Karpas-422 (cell line): ENCODE results near the gene HSPB1. TPM values are rescaled to one million over a fixed set of nuclear protein-coding genes. Genes with fewer than 3 reads are reported as not detected.
"Not testable (repeated sequence)": the region's sequence is repeated elsewhere in the genome, so short reads cannot be mapped to it uniquely, and the experiment has no call there.

Experiments
- DNase-seq: peaks from one replicate; pipeline ENCODE4 v3.0.0-alpha.2; 2015
- H2AFZ ChIP-seq: fragments of 200-600 bp; sonication (generic); 2 replicates; pipeline ENCODE4 v1.6.1; 2014; ENCODE audit warnings: antibody characterized with exemption, low read length, mixed read lengths
- H3K27ac ChIP-seq: fragments of 200-600 bp; sonication (generic); 2 replicates; pipeline ENCODE4 v1.5.1; 2014; ENCODE audit warnings: mild to moderate bottlenecking, low read length, moderate library complexity
- H3K27me3 ChIP-seq: fragments of 200-600 bp; sonication (generic); 2 replicates; pipeline ENCODE4 v1.6.1; 2014; ENCODE audit warnings: low read length, mixed read lengths
- H3K36me3 ChIP-seq: fragments of 200-600 bp; sonication (generic); 2 replicates; pipeline ENCODE4 v1.6.1; 2014; ENCODE audit warnings: low read length, mixed read lengths; ENCODE audit not compliant: insufficient read depth
- H3K4me1 ChIP-seq: fragments of 200-600 bp; sonication (generic); 2 replicates; pipeline ENCODE4 v1.6.1; 2014; ENCODE audit warnings: mild to moderate bottlenecking, low read length, mixed read lengths
- H3K4me2 ChIP-seq: fragments of 200-600 bp; sonication (generic); 2 replicates; pipeline ENCODE4 v1.6.1; 2014; ENCODE audit warnings: low read length, low read depth, mild to moderate bottlenecking; ENCODE audit not compliant: poor library complexity, severe bottlenecking
- H3K4me3 ChIP-seq: fragments of 200-600 bp; sonication (generic); 2 replicates; pipeline ENCODE4 v1.5.1; 2014; ENCODE audit warnings: mild to moderate bottlenecking, antibody characterized with exemption, low read length, mixed read lengths
- H3K79me2 ChIP-seq: fragments of 200-600 bp; sonication (generic); 2 replicates; pipeline ENCODE4 v1.6.1; 2014; ENCODE audit warnings: mild to moderate bottlenecking, low read length, mixed read lengths
- H3K9ac ChIP-seq: fragments of 200-600 bp; sonication (generic); 2 replicates; pipeline ENCODE4 v1.6.0; 2014; ENCODE audit warnings: low read length
- H3K9me2 ChIP-seq: fragments of 200-600 bp; sonication (generic), shearing (Covaris generic); replicated peaks from 2 replicates; pipeline ENCODE4 v1.6.0; 2014; ENCODE audit warnings: mild to moderate bottlenecking, low read length, moderate library complexity; ENCODE audit not compliant: insufficient read depth
- H3K9me3 ChIP-seq: fragments of 300-700, 200-600 bp; sonication (generic); 2 replicates; pipeline ENCODE4 v1.6.1; 2014; ENCODE audit warnings: low read length, mixed read lengths
- H4K20me1 ChIP-seq: fragments of 200-600 bp; sonication (generic); 2 replicates; pipeline ENCODE4 v1.6.1; 2014; ENCODE audit warnings: mild to moderate bottlenecking, antibody characterized with exemption, low read length, low read depth; ENCODE audit not compliant: insufficient read depth
- total RNA-seq: library from RNA; depleted of rRNA; stranded (reverse); fragments of >200 nt; shearing (Covaris generic); gene quantifications from 2 replicates; pipeline ENCODE4 v1.2.3, GENCODE V29; 2014; ENCODE audit warnings: low replicate concordance

HSPB1 gene
- total RNA-seq, 1 experiment from 2014 or later: 17.7 TPM

DNA sequence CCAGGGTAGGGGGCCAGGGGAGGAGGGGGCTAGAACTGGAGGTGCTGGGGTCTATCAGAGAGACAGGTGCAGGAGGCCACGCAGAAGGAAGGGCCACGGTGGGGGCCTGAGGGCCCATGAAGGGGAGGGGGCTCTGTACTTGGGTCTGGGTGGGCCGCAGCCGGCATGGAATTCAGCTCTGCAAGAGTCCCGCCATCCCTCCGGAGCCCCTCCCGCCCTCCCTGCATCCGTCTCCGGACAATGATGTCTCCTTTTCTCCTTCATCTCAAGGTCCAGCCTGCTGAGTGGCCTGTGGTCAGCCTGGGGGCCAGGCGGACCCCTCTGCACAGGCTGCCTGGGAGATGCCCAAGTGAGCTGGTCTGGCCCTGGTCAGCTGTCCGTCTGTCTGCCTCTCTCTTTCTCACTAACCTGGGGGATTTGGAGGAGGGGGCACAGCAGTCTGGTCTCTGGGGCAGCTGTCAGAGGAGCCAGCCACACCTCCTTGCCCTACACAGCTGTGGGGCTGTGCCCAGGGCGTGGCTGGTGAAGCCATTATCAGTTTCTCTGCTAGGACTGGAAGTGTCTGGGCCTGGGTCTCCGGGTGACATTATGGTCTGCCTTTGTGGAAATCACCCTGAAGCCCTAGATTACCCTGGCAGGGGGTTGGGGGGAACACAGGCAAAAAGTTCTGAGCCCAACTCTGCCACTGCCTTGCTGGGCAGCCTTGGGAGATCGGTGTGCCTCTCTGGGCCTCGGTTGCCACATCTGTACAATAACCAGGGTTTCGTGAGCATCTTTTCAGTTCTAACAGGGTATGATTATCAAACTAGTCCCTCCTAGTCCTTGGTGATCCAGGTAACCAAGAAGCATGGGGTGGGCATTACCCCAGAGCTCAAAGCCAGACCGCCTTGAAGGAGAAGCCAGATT lies 19.0 kb upstream of the HSPB1 start:
- Histone ChIP-seq H3K4me2 (no peak overlapping the region), H3K9me2 (no peaks in the 10 kb centered on the region), H3K4me1 (no peaks in the 10 kb centered on the region), H3K36me3 (no peaks in the 10 kb centered on the region), H3K79me2 (no peaks in the 10 kb centered on the region), H3K9me3 (no peaks in the 10 kb centered on the region), H2AFZ (no peak overlapping the region), H3K9ac (no peak overlapping the region), H3K27me3 (no peaks in the 10 kb centered on the region), H3K4me3 (no peak overlapping the region), H4K20me1 (no peaks in the 10 kb centered on the region), H3K27ac (no peak overlapping the region)
- no peak for DNase-seq

DNA sequence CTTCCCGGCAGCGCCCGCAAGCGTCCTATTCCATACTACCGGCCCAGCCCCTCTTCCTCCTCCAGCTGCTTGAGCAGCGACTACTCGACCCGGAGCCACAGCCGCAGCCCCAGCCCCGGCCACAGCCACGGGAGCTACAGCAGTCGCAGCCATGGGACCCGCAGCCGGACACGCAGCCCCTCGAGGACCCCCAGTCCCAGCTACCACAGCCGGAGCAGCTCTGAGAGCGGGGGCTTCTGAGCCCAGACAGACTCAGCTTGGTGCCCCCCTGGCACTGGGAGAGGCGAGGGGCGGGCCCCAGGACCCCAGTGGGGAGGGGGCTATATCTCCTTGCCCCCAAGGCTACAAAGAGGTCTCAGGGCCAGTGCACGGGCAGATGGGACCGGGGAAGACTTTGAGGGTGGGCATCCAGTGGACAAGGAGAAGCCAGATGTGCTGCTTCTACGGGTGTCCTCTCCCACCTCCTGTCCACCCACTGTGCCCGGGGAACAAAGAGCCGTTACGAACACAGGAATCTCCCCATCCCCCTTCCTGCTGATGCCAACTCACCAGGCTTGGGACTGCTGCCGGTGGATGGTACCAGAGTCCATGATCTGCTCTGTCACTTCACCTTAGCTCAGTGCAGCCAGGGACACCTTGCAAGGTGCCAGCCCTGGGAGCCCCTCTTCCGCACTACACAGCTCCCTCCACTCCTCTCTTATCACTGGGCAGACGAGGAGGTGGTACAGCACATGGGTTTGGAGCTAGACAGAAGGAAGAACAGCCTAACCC lies 16.7 kb upstream of the HSPB1 start:
- Histone ChIP-seq H3K27me3 (no peaks in the 10 kb centered on the region), H3K4me2 (no peak overlapping the region), H3K4me3 (no peak overlapping the region), H3K9me2 (no peaks in the 10 kb centered on the region), H3K27ac (no peak overlapping the region), H4K20me1 (no peaks in the 10 kb centered on the region), H3K4me1 (no peaks in the 10 kb centered on the region), H3K9ac (no peak overlapping the region), H3K9me3 (no peaks in the 10 kb centered on the region), H3K79me2 (no peaks in the 10 kb centered on the region), H3K36me3 (no peaks in the 10 kb centered on the region), H2AFZ (no peak overlapping the region)
- no peak for DNase-seq

DNA sequence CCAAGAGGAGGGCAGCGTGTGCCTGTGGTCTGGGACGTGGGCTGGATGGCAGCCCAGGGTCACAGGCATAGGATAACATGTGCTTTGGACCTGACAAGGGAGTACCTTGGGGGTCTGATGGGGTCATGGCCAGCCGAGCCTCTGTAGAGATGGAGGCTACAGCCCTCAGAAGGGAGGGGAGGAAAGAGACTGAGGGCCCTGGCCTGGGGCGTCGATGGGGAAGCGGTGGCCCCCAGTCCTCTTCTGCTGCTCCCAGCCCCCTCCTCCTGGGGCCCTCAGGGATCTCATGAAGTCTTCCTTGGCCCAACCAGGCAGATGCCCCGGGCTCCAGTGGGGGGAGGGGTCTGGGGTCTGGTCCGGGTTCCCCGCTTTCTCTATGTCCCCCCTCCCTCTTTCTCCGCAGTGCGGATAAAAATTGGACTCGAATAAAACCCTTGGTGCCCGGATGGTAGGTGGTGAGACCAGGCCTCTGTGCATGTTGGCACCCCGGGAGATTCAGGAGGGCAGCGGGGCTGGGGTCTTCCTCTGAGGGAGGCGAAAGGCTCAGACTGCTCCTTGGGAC lies 15.6 kb upstream of the HSPB1 start:
- no peaks in the 10 kb centered on the region for H3K4me1 ChIP-seq

DNA sequence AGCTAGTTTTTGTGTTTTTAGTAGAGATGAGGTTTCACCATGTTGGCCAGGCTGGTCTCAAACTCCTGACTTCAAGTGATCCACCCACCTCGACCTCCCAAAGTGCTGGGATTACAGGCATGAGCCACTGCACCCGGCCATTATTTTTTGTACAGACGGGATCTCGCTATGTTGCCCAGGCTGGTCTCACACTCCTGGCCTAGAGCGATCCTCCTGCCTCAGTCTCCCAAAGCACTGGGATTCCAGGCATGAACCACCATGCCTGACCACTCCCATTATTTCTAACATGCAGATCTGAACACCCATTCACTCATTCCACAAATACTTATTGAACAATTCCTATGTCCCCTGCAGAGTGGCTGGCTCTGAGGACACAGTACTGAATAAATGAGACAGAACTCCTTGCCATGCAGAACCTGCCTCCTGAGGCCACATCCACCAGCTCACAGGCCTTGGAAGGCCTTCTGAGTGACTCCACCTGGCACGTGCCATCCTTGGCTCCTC lies 11.6 kb upstream of the HSPB1 start:
- not testable (repeated sequence) for H3K36me3 ChIP-seq, H3K9me2 ChIP-seq, H3K27me3 ChIP-seq, H3K9ac ChIP-seq, H3K79me2 ChIP-seq, H2AFZ ChIP-seq, H3K9me3 ChIP-seq, H3K27ac ChIP-seq, H3K4me1 ChIP-seq, H3K4me2 ChIP-seq, DNase-seq, H4K20me1 ChIP-seq, H3K4me3 ChIP-seq

More for the DNA sequence above, 15.6 kb upstream of the HSPB1 start:
- H3K9ac ChIP-seq: no peak overlapping the region
- DNase-seq: no peak
- H3K79me2 ChIP-seq: no peaks in the 10 kb centered on the region
- no peaks in the 10 kb centered on the region for H3K36me3 ChIP-seq
- no peak overlapping the region for H2AFZ ChIP-seq
- H3K4me2 ChIP-seq: no peak overlapping the region
- H3K4me3 ChIP-seq: no peak overlapping the region
- H3K27me3 ChIP-seq: no peaks in the 10 kb centered on the region
- H3K9me2 ChIP-seq: no peaks in the 10 kb centered on the region
- no peaks in the 10 kb centered on the region for H3K9me3 ChIP-seq
- no peaks in the 10 kb centered on the region for H4K20me1 ChIP-seq
- no peak overlapping the region for H3K27ac ChIP-seq

DNA sequence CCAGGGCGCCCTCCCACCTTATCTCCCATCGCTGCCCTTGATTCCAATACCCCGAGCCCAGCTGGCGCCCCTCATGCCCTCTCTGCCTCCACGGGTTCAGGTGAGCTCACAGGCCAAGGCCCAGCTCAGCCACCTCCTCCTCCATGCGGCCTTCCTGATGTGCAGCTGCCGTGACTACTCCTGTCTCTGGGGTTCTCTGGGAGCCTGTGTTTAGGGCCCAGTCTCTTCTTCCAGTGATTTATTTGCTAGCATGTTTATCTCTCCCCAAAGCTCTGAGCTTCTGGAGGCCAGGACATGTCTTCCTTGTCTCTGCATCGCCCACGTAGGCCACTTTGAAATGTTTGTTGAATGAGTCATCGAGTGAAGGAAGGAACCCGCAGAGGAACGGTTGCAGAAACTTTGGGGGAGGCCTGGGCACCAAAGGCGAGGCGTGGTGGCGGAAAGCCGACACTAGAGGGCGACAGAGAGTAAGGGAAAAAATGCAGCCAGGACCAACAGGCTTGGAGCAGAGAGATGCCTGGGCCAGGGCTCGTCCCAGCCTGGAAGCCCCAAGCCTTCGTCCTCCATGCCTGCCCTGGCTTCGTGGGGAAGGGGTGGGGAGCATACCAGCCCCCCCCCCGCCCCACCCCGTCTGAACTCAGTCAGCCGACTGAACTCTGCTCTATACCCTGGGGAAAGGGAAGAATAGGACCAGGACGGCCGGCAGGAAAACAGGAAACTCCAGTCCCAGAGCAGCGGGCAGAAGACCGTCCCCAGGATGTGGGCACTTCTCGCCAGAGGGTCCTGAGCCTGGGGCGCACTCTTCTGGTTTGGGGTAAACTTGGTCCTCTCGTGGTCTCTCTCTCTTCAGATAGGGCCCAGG lies 10.9 kb upstream of the HSPB1 start:
- Histone ChIP-seq H3K4me1 (peaks cover 7% of the 10 kb centered on the region), H3K36me3 (no peaks in the 10 kb centered on the region), H3K79me2 (no peaks in the 10 kb centered on the region), H3K9me2 (no peaks in the 10 kb centered on the region), H3K4me3 (no peak overlapping the region), H3K27me3 (no peaks in the 10 kb centered on the region), H2AFZ (no peak overlapping the region), H4K20me1 (no peaks in the 10 kb centered on the region), H3K9ac (no peak overlapping the region), H3K4me2 (no peak overlapping the region), H3K27ac (no peak overlapping the region), H3K9me3 (no peaks in the 10 kb centered on the region)
- peak; percentile 89 for DNase-seq

DNA sequence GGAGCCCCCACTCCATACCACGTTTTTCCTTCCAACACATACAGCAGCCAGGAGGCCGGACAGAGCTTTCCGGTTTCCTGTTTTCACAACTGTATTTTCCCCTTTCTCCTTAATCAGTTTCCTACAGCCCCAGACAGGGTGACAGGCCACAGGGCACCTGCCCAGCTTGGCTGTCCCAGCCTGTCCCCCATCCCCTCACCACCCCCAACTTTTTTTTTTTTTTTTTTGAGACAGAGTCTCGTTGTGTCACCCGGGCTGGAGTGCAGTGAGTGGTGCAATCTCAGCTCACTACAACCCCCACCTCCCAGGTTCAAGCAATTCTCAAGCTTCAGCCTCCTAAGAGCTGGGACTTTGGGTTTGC lies 10.3 kb upstream of the HSPB1 start:
- no peaks in the 10 kb centered on the region for H4K20me1 ChIP-seq
- peaks cover 7% of the 10 kb centered on the region for H3K4me1 ChIP-seq
- H3K79me2 ChIP-seq: no peaks in the 10 kb centered on the region
- no peak for DNase-seq
- H3K9ac ChIP-seq: no peak overlapping the region
- no peak overlapping the region for H2AFZ ChIP-seq
- no peak overlapping the region for H3K4me2 ChIP-seq
- H3K27me3 ChIP-seq: no peaks in the 10 kb centered on the region
- H3K9me3 ChIP-seq: no peaks in the 10 kb centered on the region
- H3K4me3 ChIP-seq: no peak overlapping the region
- H3K27ac ChIP-seq: no peak overlapping the region
- no peaks in the 10 kb centered on the region for H3K36me3 ChIP-seq
- H3K9me2 ChIP-seq: no peaks in the 10 kb centered on the region

DNA sequence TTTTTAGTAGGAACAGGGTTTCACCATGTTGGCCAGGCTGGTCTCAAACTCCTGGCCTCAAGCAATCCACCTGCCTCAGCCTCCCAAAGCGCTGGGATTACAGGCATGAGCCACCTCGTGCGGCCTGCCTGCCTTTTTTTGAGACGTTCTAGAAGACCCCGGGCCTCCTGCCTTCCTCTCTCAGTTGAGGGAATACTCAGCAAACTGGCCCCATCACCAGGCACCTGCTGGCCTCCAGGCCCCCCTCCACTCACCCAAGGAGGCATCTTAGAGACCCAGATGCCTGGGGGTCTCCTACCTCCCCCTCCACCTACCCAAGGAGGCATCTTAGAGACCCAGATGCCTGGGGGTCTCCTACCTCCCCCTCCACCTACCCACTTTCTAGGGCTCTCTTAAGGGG lies 9.6 kb upstream of the HSPB1 start:
- not testable (repeated sequence) for H3K9me2 ChIP-seq, DNase-seq, H3K27me3 ChIP-seq, H3K9me3 ChIP-seq, H3K4me3 ChIP-seq, H3K36me3 ChIP-seq, H3K4me2 ChIP-seq, H2AFZ ChIP-seq, H3K79me2 ChIP-seq, H3K27ac ChIP-seq, H4K20me1 ChIP-seq, H3K9ac ChIP-seq, H3K4me1 ChIP-seq
